ENCODE measurements around the gene DOCK4. TPM values are rescaled to one million over a fixed set of nuclear protein-coding genes. Genes with fewer than 3 reads are reported as not detected.

DOCK4 gene
- total and polyA plus RNA-seq, 2 of the 8 experiments (the other 6 are each of a cell fraction or from before 2014, with no cell fraction given): 5.1 to 23.6 TPM

DNA sequence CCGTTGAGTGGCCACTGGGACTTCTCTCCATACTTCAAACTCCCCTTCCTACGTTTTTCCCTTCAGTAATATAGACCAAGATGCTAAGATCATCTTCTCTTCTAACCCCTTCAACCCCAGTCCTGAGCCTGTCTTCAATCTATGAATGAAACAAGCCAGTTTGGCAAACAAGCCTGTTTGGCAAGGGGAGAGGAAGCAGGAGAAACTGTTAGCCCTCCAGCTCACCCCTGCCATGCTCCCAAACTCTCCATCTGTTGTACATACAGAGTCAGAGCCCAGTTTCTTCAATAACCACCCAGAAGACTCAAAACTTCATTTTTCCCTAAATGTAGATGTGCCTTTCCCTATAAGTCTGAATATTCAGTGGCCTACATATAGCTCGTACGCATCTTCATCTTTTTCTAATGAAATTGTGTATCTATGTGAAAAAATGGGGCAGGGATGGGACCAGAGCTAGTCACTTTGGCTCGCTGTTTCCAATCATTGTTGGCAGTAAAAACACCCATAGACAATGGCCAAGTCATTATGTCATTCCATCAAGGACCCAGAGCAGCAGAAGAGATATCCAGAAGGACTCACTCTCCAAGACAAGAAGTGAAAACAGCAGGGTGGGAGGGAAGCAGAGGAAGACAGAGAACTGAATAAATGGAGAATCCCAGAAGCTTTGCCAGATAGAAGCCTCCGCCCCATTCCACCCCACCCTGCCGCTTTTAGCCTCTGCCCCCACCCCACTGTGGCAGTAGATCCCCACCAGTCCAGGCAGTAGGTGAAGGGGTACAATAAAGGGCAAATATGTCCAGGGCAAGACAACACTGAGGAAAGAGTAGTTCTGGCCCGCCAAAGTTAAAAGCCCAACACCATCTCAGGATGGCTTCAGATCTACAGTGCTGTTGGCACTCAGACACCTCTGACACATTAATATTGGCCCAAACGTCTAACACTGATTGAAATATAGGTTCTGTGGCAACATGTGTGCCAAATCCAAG, 87.3 kb downstream of the DOCK4 start:
- 83% methylated on average over 9 of the region's 9 CpGs; no CpG with 5 or more reads in 1 of the 2 experiments for WGBS, 2 experiments (ENCODE audit: extremely low coverage in 1 of 2, insufficient coverage in 1 of 2, insufficient read length in 1 of 2, insufficient replicate concordance in 2 of 2, low coverage in 1 of 2, low lambda C conversion rate in 2 of 2, missing lambda C conversion rate in 1 of 2)
- H4K8ac ChIP-seq (ENCODE audit: extremely low read depth, insufficient read depth, low read length): no peak overlapping the region; the same call in 1 of the 2 replicates

More for the DNA sequence above, 87.3 kb downstream of the DOCK4 start:
- no peak overlapping the region for H3K18ac ChIP-seq (ENCODE audit: extremely low read depth, low read length)
- H3K4me1 ChIP-seq (replicated peaks in 1 of 4; ENCODE audit: control insufficient read depth in 3 of 4, insufficient read depth in 4 of 4, low read length in 3 of 4): no peaks in the 10 kb centered on the region
- no peak overlapping the region for H2BK5ac ChIP-seq (ENCODE audit: low read depth, low read length)
- no peak overlapping the region for H3K4ac ChIP-seq (replicated peaks; ENCODE audit: insufficient read length, low read depth, low read length)
- H3K36me3 ChIP-seq (ENCODE audit: control insufficient read depth in 2 of 4, insufficient read depth in 4 of 4, low read length in 3 of 4): no peaks in the 10 kb centered on the region
- ChIA-PET CTCF (ENCODE audit: partially characterized antibody) (interaction anchor here (0.6 to 0.8 kb wide), 2 partner anchors 122 to 366 kb away, joined by 3 read pairs; no protein-coding TSS in a partner anchor), POLR2A (ENCODE audit: partially characterized antibody) (interaction anchor here (2.1 kb wide), 1 partner anchor 11 kb away, joined by 7 read pairs; no protein-coding TSS in a partner anchor)
- no peaks in the 10 kb centered on the region for H3K27me3 ChIP-seq (replicated peaks in 1 of 4; ENCODE audit: control insufficient read depth in 3 of 4, extremely low read depth in 1 of 4, insufficient read depth in 3 of 4, low read length in 3 of 4)
- H3K9ac ChIP-seq (replicated peaks in 1 of 4; ENCODE audit: extremely low read depth in 1 of 4, low read depth in 3 of 4, low read length in 3 of 4): no peak overlapping the region
- no peak overlapping the region for H3K27ac ChIP-seq (ENCODE audit: low read depth, low read length)
- H4K5ac ChIP-seq (ENCODE audit: insufficient read length, low read depth, low read length): no peak overlapping the region
- H3K9me3 ChIP-seq (ENCODE audit: insufficient read depth in 2 of 2, low read depth in 1 of 2, low read length in 1 of 2): no peaks in the 10 kb centered on the region
- H2BK20ac ChIP-seq (ENCODE audit: low read length): no peak overlapping the region
- H3K79me1 ChIP-seq (ENCODE audit: low read depth, low read length): 0 out of 2 replicates have a peak, but pooled peaks cover 6% of the 10 kb centered on the region
- no peaks in the 10 kb centered on the region for H4K20me1 ChIP-seq (replicated peaks in 1 of 2; ENCODE audit: control insufficient read depth in 1 of 2, insufficient read depth in 2 of 2, low read length in 2 of 2)
- H2AK5ac ChIP-seq (ENCODE audit: low read depth, low read length): no peak overlapping the region
- H4K91ac ChIP-seq (replicated peaks; ENCODE audit: insufficient read length, low read length): no peak overlapping the region
- FAIRE-seq: no peak
- no peak overlapping the region for H2BK120ac ChIP-seq (replicated peaks; ENCODE audit: low read depth, low read length)
- no peak for DNase-seq (ENCODE audit: low read depth in 1 of 2, low spot score in 2 of 2)
- H3K56ac ChIP-seq (replicated peaks; ENCODE audit: insufficient read length, low read depth, low read length): no peak overlapping the region
- H3K14ac ChIP-seq (ENCODE audit: insufficient read length): no peak overlapping the region
- TF ChIP-seq, protein P1, sequence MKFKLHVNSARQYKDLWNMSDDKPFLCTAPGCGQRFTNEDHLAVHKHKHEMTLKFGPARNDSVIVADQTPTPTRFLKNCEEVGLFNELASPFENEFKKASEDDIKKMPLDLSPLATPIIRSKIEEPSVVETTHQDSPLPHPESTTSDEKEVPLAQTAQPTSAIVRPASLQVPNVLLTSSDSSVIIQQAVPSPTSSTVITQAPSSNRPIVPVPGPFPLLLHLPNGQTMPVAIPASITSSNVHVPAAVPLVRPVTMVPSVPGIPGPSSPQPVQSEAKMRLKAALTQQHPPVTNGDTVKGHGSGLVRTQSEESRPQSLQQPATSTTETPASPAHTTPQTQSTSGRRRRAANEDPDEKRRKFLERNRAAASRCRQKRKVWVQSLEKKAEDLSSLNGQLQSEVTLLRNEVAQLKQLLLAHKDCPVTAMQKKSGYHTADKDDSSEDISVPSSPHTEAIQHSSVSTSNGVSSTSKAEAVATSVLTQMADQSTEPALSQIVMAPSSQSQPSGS (IDR thresholded peaks at IDR 0.05; ENCODE audit: low read length): no peak
- TF ChIP-seq JUND (IDR thresholded peaks at IDR 0.05; ENCODE audit: low read length): no peak
- H3K4me3 ChIP-seq (ENCODE audit: extremely low read depth in 1 of 4, insufficient read depth in 2 of 4, low read depth in 3 of 4, low read length in 4 of 4): no peak overlapping the region
- no peak overlapping the region for H3K4me2 ChIP-seq (ENCODE audit: insufficient read depth in 1 of 2, low read depth in 2 of 2, low read length in 2 of 2)
- H2AFZ ChIP-seq (ENCODE audit: low read length): no peak overlapping the region
- H3K79me2 ChIP-seq (ENCODE audit: control insufficient read depth in 1 of 2, insufficient read depth in 2 of 2, low read length in 2 of 2): peaks cover 0 to 10% of the 10 kb centered on the region in 2 experiments; a peak in 2 of 4 replicates
- H3K23me2 ChIP-seq (ENCODE audit: low read depth, low read length): peaks cover 2% of the 10 kb centered on the region; the same call in 1 of the 2 replicates
- H2BK15ac ChIP-seq (ENCODE audit: low read length): no peak overlapping the region
- H2BK12ac ChIP-seq (ENCODE audit: low read depth, low read length): no peak overlapping the region
- no peak overlapping the region for H3K23ac ChIP-seq (ENCODE audit: insufficient read length)

Data from H1 (cell line).